GM12878 (cell line): ENCODE results near the gene PCDHGA2.

Experiments used
- CTCF ChIP-seq, 3 experiments: IDR thresholded peaks in 2 of 3; conservative IDR thresholded peaks in 1 of 3; 2 replicates each; pipeline ENCODE4 v1.5.1; 2011; ENCODE audit warnings: low read depth in 3 of 3, low read length in 3 of 3, mild to moderate bottlenecking in 3 of 3, control low read depth in 2 of 3, moderate library complexity in 2 of 3, inconsistent platforms in 1 of 3, mixed read lengths in 1 of 3; ENCODE audit not compliant: control insufficient read depth in 2 of 3, insufficient read depth in 1 of 3; ENCODE audit errors: extremely low read depth in 1 of 3
- FOXM1 ChIP-seq: IDR thresholded peaks from 2 replicates; pipeline ENCODE4 v1.6.1; 2012; ENCODE audit warnings: low read depth, mild to moderate bottlenecking, inconsistent platforms, low read length, moderate library complexity
- LARP7 ChIP-seq: fragments of 450-650 bp; IDR thresholded peaks from 2 replicates; pipeline ENCODE4 v1.6.1; 2017; ENCODE audit warnings: mild to moderate bottlenecking
- PBX3 ChIP-seq: IDR thresholded peaks from 2 replicates; pipeline ENCODE4 v1.6.1; 2011; ENCODE audit warnings: mild to moderate bottlenecking, low read depth, low read length, moderate library complexity; ENCODE audit not compliant: insufficient replicate concordance
- PML ChIP-seq: IDR thresholded peaks from 2 replicates; pipeline ENCODE4 v1.6.1; 2012; ENCODE audit warnings: low read length, inconsistent platforms
- POLR2A ChIP-seq: IDR thresholded peaks from 2 replicates; pipeline ENCODE4 v1.6.1; 2011; ENCODE audit warnings: low read depth, mild to moderate bottlenecking, low read length
- RAD51 ChIP-seq: fragments of 450-650 bp; IDR thresholded peaks from 2 replicates; pipeline ENCODE4 v1.6.1; 2016; ENCODE audit warnings: moderate library complexity, mild to moderate bottlenecking, inconsistent platforms
- SRF ChIP-seq, 2 experiments: IDR thresholded peaks; 2 replicates each; pipeline ENCODE4 v1.6.1; 2011; ENCODE audit warnings: low read depth in 2 of 2, low read length in 2 of 2, mild to moderate bottlenecking in 1 of 2, moderate library complexity in 1 of 2
- ZNF274 ChIP-seq: IDR thresholded peaks from one replicate; pipeline ENCODE4 v1.8.0; 2011; ENCODE audit not compliant: insufficient read length, insufficient read depth
- ZNF384 ChIP-seq: IDR thresholded peaks from 2 replicates; pipeline ENCODE4 v1.6.1; 2012; ENCODE audit warnings: low read depth, mild to moderate bottlenecking, low read length, improper control_type of control experiment, borderline replicate concordance

- TF ChIP-seq POLR2A (no peak), ZNF384 (no peak), LARP7 (no peak), SRF (IDR thresholded peaks at IDR 0.05; ENCODE audit: low read depth in 2 of 2, low read length in 2 of 2) (no peak), CTCF (IDR thresholded peaks at IDR 0.05 in 2 of 3, conservative IDR thresholded peaks at IDR 0.05 in 1 of 3; ENCODE audit: control insufficient read depth in 2 of 3, extremely low read depth in 1 of 3, insufficient read depth in 1 of 3, low read depth in 3 of 3, low read length in 3 of 3) (peak; percentile 21 to 49 (median 30); a peak in 3 of 6 replicates), PML (no peak), RAD51 (no peak), PBX3 (no peak), FOXM1 (no peak), ZNF274 (no peak)
Measured at GRCh38 chr5:141349917-141350619, 11.5 kb downstream of the PCDHGA2 start, which contains the start of gene PCDHGB1.
